ENCODE measurements around the gene FAM53A. TPM values are rescaled to one million over a fixed set of nuclear protein-coding genes. Genes with fewer than 3 reads are reported as not detected.

FAM53A gene, protein sequence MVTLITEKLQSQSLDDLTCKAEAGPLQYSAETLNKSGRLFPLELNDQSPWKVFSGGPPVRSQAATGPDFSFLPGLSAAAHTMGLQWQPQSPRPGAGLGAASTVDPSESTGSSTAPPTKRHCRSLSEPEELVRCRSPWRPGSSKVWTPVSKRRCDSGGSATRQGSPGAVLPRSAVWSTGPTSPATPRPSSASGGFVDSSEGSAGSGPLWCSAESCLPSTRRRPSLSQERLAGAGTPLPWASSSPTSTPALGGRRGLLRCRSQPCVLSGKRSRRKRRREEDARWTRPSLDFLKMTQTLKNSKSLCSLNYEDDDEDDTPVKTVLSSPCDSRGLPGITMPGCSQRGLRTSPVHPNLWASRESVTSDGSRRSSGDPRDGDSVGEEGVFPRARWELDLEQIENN
- 1 to 10 TPM; 1.9 to 2.9 (median 2.3) TPM for total RNA-seq
- total RNA-seq (2013) = 1.4 TPM

DNA sequence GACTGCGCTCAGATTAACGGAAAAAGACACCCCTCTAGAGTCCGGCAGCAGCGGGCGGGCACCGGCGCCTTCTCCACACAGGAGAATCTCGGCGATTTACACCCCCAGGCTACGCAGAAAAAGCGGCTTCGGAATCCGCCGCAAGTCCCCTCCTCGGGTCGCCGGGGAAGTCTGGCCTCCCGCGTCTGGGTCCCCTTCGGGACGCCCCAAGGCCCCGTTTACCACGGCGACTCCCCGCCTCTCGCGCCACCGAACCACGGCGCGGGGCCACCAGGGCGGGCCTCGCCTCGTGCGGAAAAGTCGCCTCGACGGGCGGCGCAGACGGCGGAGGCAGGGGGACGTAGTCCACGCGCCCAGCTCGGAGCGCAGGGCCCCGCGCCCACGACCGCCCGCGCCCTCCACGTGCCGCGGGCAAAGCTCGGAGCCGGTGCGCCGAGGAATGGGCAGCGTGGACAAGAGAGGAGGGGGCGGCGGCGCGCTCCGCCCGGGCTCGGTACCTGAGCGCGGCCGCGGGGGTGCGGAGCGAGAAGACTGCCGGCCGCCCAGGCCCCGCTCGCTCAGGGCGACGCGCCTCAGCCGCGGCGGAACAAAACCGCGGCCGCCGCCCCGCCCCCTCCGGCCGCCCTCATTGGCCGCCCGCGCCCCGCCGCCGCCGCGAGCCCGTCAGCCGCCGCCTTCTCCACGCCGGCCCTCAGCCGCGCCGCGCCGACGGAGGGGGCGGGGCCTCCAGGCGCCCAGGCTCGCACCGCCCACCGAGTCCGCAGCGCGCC is at the start of gene FAM53A:
TSS of gene FAM53A (minus strand) at position 578 of the 770 bp plus-strand sequence. CDS start 15,572 bp downstream, outside the sequence.
- under 1% methylated on average over 118 of the region's 118 CpGs for WGBS (ENCODE audit: insufficient coverage)
- H3K4me1 Mint-ChIP-seq = peaks cover 7 to 11% of the 10 kb centered on the region in 2 donors
- DNase-seq = peak; percentile 39 to 94

DNA sequence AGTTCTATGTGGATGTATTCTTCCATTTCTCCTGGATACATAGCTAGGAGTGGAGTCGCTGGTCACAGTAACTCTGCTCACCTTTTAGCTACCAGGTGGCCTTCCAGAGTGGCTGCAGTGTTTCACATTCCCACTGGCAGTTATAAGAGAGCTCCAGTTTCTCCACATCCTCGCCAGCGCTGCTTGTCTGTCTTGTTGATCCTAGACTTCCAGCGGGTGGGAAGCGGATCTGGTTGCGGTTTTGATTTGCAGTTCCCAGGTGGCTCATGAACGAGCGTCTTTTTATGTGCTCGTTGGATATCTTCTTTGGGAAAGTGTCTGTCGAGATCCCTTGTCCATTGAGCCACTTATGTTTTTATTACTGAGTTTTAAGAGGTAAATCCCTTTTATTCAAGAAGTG is 48.8 kb upstream of the FAM53A start:
- no peak overlapping the region for H3K4me3 ChIP-seq (ENCODE audit: low read length)
- intact Hi-C loops (cut with micrococcal nuclease) = no loop called here
- no peak overlapping the region for H3K27ac ChIP-seq (ENCODE audit: low read length)
- TF ChIP-seq, protein P1, sequence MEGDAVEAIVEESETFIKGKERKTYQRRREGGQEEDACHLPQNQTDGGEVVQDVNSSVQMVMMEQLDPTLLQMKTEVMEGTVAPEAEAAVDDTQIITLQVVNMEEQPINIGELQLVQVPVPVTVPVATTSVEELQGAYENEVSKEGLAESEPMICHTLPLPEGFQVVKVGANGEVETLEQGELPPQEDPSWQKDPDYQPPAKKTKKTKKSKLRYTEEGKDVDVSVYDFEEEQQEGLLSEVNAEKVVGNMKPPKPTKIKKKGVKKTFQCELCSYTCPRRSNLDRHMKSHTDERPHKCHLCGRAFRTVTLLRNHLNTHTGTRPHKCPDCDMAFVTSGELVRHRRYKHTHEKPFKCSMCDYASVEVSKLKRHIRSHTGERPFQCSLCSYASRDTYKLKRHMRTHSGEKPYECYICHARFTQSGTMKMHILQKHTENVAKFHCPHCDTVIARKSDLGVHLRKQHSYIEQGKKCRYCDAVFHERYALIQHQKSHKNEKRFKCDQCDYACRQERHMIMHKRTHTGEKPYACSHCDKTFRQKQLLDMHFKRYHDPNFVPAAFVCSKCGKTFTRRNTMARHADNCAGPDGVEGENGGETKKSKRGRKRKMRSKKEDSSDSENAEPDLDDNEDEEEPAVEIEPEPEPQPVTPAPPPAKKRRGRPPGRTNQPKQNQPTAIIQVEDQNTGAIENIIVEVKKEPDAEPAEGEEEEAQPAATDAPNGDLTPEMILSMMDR (IDR thresholded peaks at IDR 0.05) = no peak
- peaks cover 3% of the 10 kb centered on the region for H3K9me3 ChIP-seq (ENCODE audit: control insufficient read depth, insufficient read depth, low read length)
- H3K27ac Mint-ChIP-seq = no peak overlapping the region
- no peak for DNase-seq
- H3K36me3 Mint-ChIP-seq = no peaks in the 10 kb centered on the region
- H3K36me3 ChIP-seq (ENCODE audit: control insufficient read depth, insufficient read depth, low read length) = peaks cover 53% of the 10 kb centered on the region
- H3K4me1 ChIP-seq (ENCODE audit: control insufficient read depth, insufficient read depth, low read length) = no peaks in the 10 kb centered on the region
- no peaks in the 10 kb centered on the region for H3K4me1 Mint-ChIP-seq
- no peaks in the 10 kb centered on the region for H3K27me3 Mint-ChIP-seq (ENCODE audit: low read depth in 2 of 2)
- H3K4me3 Mint-ChIP-seq = no peak overlapping the region
- no peak for ATAC-seq
- H3K27me3 ChIP-seq (ENCODE audit: control insufficient read depth, insufficient read depth, low read length) = no peaks in the 10 kb centered on the region
- no peaks in the 10 kb centered on the region for H3K9me3 Mint-ChIP-seq
- WGBS (ENCODE audit: insufficient coverage) = 97% methylated on average over 10 of the region's 10 CpGs

More for the DNA sequence above, at the start of gene FAM53A:
- peak within 1 kb of the TSS; percentile 90 for H3K4me3 Mint-ChIP-seq
- H3K27ac ChIP-seq (ENCODE audit: low read length) = peak within 1 kb of the TSS; percentile 49
- H3K9me3 Mint-ChIP-seq = no peaks in the 10 kb centered on the region
- H3K36me3 ChIP-seq (ENCODE audit: control insufficient read depth, insufficient read depth, low read length) = no peaks in the 10 kb centered on the region
- peak; percentile 93 to 98 (median 96) for ATAC-seq
- H3K27me3 ChIP-seq (ENCODE audit: control insufficient read depth, insufficient read depth, low read length) = no peaks in the 10 kb centered on the region
- intact Hi-C loops (cut with micrococcal nuclease) = loop anchor here (5.0 kb wide), 1 partner anchor 38 kb away; the partner anchor contains the start of genes TACC3 and TMEM129
- H3K4me3 ChIP-seq (ENCODE audit: low read length) = peak within 1 kb of the TSS; percentile 48
- peaks cover 17% of the 10 kb centered on the region for H3K4me1 ChIP-seq (ENCODE audit: control insufficient read depth, insufficient read depth, low read length)
- no peaks in the 10 kb centered on the region for H3K27me3 Mint-ChIP-seq (ENCODE audit: low read depth in 2 of 2)
- no peaks in the 10 kb centered on the region for H3K36me3 Mint-ChIP-seq
- H3K9me3 ChIP-seq (ENCODE audit: control insufficient read depth, insufficient read depth, low read length) = no peaks in the 10 kb centered on the region
- peak within 1 kb of the TSS; percentile 79 to 82 for H3K27ac Mint-ChIP-seq
- TF ChIP-seq, protein P1 (IDR thresholded peaks at IDR 0.05) = no peak

DNA sequence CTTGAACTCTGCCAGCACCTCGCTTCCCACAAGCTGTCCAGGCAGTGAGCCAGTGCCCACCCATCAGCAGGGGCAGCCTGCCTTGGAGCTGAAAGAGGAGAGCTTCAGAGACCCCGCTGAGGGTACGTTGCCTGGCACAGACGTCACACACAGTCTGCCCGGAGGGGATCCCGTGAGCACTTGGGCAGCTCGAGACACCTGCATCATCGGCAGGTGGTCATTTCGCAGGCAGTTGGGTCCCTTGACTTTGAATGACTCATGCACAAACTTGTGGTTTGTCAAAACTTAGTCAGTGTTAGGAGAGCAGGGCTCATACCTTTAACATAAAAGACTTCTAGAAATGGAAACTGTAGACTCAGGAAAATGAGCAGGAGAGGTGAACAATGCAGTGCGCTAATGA is 47.1 kb upstream of the FAM53A start:
- H3K36me3 Mint-ChIP-seq = no peaks in the 10 kb centered on the region
- no peak overlapping the region for H3K4me3 Mint-ChIP-seq
- no peaks in the 10 kb centered on the region for H3K9me3 Mint-ChIP-seq
- intact Hi-C loops (cut with micrococcal nuclease) = no loop called here
- no peaks in the 10 kb centered on the region for H3K9me3 ChIP-seq (ENCODE audit: control insufficient read depth, insufficient read depth, low read length)
- H3K27me3 ChIP-seq (ENCODE audit: control insufficient read depth, insufficient read depth, low read length) = no peaks in the 10 kb centered on the region
- H3K4me1 ChIP-seq (ENCODE audit: control insufficient read depth, insufficient read depth, low read length) = peaks cover 8% of the 10 kb centered on the region
- 74% methylated on average over 10 of the region's 10 CpGs for whole genome bisulfite sequencing (ENCODE audit: insufficient coverage)
- H3K4me1 Mint-ChIP-seq = peaks cover 5 to 6% of the 10 kb centered on the region in 2 donors
- DNase-seq (no peak), ATAC-seq (no peak)
- no peak overlapping the region for H3K27ac ChIP-seq (ENCODE audit: low read length)
- no peak overlapping the region for H3K27ac Mint-ChIP-seq
- TF ChIP-seq, protein P1 (IDR thresholded peaks at IDR 0.05) = no peak
- no peak overlapping the region for H3K4me3 ChIP-seq (ENCODE audit: low read length)
- H3K27me3 Mint-ChIP-seq (ENCODE audit: low read depth in 2 of 2) = no peaks in the 10 kb centered on the region
- H3K36me3 ChIP-seq (ENCODE audit: control insufficient read depth, insufficient read depth, low read length) = peaks cover 46% of the 10 kb centered on the region

All from natural killer cell (primary cell).